GM19043 (cell line): ENCODE results near the gene KLHL41.
A peak's percentile ranks its signal among the peaks of the same experiment; 100 is the strongest.
"Not testable (repeated sequence)": the region's sequence is repeated elsewhere in the genome, so short reads cannot be mapped to it uniquely, and the experiment has no call there.

Source experiments
- ATAC-seq: cut with Tn5 transposase; IDR thresholded peaks from one replicate; pipeline ENCODE4 v1.9.1; 2021; ENCODE audit warnings: low read depth; ENCODE audit not compliant: unreplicated experiment

Gene KLHL41

DNA sequence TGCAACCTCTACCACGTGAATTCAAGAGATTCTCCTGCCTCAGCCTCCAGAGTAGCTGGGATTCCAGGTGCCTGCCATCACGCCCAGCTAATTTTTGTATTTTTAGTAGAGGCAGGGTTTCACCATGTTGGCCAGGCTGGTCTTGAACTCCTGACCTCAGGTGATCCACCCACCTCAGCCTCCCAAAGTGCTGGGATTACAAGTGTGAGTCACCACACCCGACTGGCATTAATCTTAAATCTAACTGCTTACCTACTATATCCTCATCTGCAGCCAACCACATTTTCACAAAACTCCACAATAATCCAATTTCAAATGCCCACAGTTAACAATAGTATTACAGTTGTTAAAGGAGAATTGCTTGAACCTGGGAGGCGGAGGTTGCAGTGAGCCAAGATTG, 61.2 kb downstream of the KLHL41 start:
- not testable (repeated sequence) for ATAC-seq

DNA sequence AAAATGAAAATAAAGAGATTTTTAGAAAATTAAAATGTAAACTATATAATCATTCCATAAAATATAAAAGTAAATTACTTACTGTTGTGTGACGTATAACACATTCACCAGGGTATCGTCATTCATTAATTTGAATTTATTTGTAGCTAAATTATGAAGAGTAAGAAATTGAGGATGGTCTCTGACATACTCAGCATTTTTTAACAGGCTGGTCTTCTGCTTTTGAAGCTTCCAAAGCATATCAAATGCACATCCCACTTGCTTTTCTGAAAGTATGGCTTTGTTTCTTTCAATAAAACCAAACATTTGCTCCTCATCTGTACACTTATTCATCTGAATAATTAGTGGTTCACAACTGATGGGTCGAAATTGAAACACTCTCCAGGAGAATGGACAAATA, 62.1 kb downstream of the KLHL41 start:
- ATAC-seq = no peak

DNA sequence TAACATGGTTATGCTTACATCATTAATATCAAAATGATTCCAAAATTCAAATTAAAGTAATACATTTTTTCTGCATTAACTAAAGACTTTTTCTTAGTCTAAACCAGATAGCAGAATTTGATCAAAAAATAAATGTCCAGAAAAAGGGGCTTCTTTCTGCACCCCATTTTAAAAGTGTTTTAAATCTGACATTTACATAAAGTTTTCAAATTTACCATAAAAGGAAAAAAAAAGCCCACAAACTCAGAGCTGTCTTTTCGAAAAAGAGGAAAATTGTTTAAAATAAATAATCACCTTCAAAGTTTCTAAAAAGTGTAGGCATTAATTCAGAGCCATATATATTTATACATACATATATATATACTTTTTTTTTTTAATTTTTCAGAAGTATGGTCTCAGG, 62.7 kb downstream of the KLHL41 start:
- no peak for ATAC-seq

DNA sequence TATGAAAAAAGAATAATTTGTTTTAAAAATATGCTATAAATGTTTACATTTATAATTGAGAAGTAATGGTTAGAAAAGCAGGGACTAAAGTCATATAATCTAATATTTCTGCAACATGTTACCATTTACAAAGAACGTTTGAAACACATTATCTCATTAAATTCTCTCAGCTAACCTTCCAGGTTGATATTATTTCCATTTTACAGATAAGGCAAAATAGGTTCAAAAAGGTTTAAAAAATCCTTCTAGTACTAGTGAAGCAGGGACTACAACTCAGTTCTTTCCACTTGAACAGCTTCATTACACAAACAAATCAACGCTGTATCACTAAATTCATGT, 63.3 kb downstream of the KLHL41 start:
- no peak for ATAC-seq

DNA sequence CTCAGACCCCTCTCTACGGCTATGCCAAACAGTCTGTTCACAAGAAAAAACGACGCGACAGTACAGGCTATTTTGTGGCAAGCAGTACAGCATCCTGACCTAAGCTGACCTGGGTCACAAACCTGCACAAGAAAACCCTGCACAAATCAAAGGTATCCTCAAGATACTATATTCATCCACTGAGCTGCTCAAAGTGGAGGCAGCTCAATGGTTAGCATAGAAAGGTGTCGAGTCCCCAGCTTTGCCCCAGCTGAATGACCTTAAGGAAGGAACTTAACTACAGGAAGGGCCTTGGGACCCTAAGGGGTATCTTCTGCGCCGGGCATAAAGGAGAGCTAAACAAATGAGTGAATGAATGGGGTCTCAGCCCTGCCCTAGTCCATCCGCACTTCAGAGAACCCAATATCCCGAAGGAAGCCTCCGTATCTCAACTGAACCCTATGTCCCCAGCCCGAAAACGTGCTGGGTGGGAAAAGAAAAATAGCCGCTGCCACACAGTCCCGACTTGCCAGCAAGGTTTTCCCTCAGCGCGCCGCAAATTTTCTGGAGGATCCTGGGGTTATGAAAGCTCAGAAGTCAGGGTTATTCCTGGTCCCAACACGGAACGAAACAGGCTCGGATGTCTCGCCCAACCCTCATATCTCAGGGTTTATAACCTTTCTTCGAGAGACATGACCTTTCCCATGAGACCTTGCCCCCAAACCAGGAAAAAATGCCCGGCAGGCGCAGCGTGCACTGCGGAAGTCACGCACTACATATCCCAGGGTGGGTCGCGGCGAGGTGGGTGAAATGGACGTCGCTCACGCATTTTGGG, 63.9 kb downstream of the KLHL41 start, which contains the start of gene FASTKD1:
Gene FASTKD1, minus strand, starts transcription at position 706 of the 814 bp plus-strand sequence. CDS start 1,836 bp downstream, outside the sequence.
- peak; percentile 100 for ATAC-seq

DNA sequence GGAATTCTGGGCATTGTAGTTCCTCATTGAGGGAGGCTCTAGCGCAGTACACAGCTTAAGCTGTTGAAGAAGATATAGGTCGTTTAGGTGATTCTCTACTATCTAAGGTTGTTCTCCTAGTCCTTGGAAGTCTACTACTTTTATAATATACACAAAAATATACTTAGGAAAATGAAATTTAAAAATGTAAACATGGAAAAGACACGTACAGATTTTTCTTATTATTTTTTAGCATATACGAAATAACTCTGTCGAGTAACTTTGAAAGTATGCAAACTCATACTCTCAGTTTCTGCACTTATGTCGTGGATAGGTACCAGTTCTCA, 64.4 kb downstream of the KLHL41 start:
- no peak for ATAC-seq

DNA sequence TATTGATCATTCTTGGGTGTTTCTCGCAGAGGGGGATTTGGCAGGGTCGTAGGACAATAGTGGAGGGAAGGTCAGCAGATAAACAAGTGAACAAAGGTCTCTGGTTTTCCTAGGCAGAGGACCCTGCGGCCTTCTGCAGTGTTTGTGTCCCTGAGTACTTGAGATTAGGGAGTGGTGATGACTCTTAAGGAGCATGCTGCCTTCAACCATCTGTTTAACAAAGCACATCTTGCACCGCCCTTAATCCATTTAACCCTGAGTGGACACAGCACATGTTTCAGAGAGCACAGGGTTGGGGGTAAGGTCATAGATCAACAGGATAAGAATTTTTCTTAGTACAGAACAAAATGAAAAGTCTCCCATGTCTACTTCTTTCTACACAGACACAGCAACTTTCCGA, 65.0 kb downstream of the KLHL41 start:
- ATAC-seq = not testable (repeated sequence)

DNA sequence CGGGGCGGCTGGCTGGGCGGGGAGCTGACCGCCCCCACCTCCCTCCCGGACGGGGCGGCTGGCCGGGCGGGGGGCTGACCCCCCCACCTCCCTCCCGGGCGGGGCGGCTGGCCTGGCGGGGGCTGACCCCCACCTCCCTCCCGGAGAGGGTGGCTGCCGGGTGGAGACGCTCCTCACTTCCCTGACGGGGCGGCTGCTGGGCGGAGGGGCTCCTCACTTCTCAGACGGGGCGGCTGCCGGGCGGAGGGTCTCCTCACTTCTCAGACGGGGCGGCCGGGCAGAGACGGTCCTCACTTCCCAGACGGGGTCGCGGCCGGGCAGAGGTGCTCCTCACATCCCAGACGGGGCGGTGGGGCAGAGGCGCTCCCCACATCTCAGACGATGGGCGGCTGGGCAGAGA, 65.8 kb downstream of the KLHL41 start:
- ATAC-seq = not testable (repeated sequence)
